Pancreas (tissue), 10 donors: ENCODE results near the gene SETBP1. TPM values are rescaled to one million over a fixed set of nuclear protein-coding genes. Genes with fewer than 3 reads are reported as not detected.

Source experiments
- ATAC-seq, 4 donors: fragments of 200-7000 bp; cut with Tn5 transposase; one replicate each; pipeline versions ENCODE4 v1.8.0 to v1.9.1; 2020; ENCODE audit warnings: mild to moderate bottlenecking in 4 of 4, moderate library complexity in 4 of 4
- DNase-seq, 6 donors: peaks; one replicate each; pipeline ENCODE4 v3.0.0-alpha.2; 2020
- FAIRE-seq: peaks from 2 replicates; lab custom pipeline; 2012; peaks lifted over from hg19 to GRCh38; lab: Jason Lieb, UNC
- H3K27ac ChIP-seq, 4 donors: fragments of 200-600 bp; sonication (generic); 1 replicate in 3 of 4; 2 replicates in 1 of 4; pipeline versions ENCODE4 v1.5.0 to v1.8.0; 2020
- H3K27me3 ChIP-seq, 4 donors: fragments of 200-600 bp; one replicate each; pipeline ENCODE4 v1.8.0; 2021
- H3K36me3 ChIP-seq, 3 donors: fragments of 200-600 bp; sonication (generic) in 1 of 3; one replicate each; pipeline versions ENCODE4 v1.5.0 to v1.8.0; 2020 to 2021
- H3K4me1 ChIP-seq, 3 donors: fragments of 200-600 bp; one replicate each; pipeline ENCODE4 v1.8.0; 2021
- H3K4me3 ChIP-seq, 4 donors: fragments of 200-600 bp; sonication (generic) in 2 of 4; one replicate each; pipeline versions ENCODE4 v1.5.0 to v1.8.0; 2020 to 2021
- H3K9me3 ChIP-seq, 4 donors: fragments of 200-600 bp; one replicate each; pipeline ENCODE4 v1.8.0; 2021
- CTCF ChIP-seq, 4 donors: fragments of 200-600 bp; sonication (generic) in 3 of 4; IDR thresholded peaks; one replicate each; pipeline versions ENCODE4 v1.5.0 to v1.8.0; 2021; ENCODE audit warnings: antibody characterized with exemption in 4 of 4
- WGBS, 2 donors: extraction: QIAGEN DNeasy Blood & Tissue Kit; methylation state at CpG; one replicate each; pipeline ENCODE4 v1.1.7; 2013; 5-methylcytosine and 5-hydroxymethylcytosine counted together
- intact Hi-C, 3 donors: fragments of 100-400 bp; cut with DNase I; formaldehyde crosslinking; loops; one replicate each; pipeline versions ENCODE4 v1.11.1 to v1.14.2; 2022
- polyA plus RNA-seq, 2 donors: library from polyadenylated mRNA; stranded (reverse); fragments of 200-250 nt; gene quantifications; one replicate each; pipeline ENCODE4 v1.2.3, GENCODE V29; 2013
- total RNA-seq, 6 donors: library from RNA; stranded (reverse); fragmentation: NEBNext Ultra II Directional in 4 of 6; extraction: Animal tissue kit (Norgen Biotek cat#: 25700) in 4 of 6; gene quantifications; one replicate each; pipeline versions ENCODE4 v1.2.1 to v1.2.4, GENCODE V29; 2021 to 2023
- donor health status: healthy with polysubstance abuse.
- donor health status: DM: no; HTN: no; CAD: no; lungs with moderate emphysema.
- donor health status: DM: no; HTN: no; CAD: no.
- donor health status: control.
- donor health status: control.
- donor health status: Bipolar disorder and iron deficiency.
- donor health status: DM: yes; HTN: yes; CAD: no.
- donor health status: DM: no; HTN: no; CAD: no.
- donor health status: DM: no; HTN: no; CAD: no.
- donor health status: DM: yes; HTN: yes; CAD: no.

SETBP1 gene
- total and polyA plus RNA-seq, 8 donors: 3.9 to 24.0 (median 18.1) TPM

DNA sequence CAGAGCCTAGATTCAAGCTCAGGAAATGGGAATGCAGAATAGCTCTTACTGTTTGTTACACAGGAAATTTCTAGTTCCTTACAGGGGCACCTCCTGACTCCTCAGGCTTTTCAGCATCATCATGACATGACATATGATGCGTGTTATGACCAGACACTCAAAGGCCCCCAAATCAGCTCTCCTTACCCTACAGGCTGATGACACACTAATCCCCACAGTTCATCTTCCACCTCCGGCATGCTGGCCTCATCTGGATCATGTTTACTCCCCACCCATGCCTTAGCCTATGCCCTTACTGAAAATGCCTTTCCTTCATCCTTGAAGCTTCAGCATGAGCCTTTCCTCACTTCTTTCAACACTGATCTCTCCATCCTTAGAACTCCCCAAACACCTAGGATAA is 356.9 kb downstream of the SETBP1 start:
- DNase-seq (no peak), ATAC-seq (no peak), FAIRE-seq (no peak)
- no peak for TF ChIP-seq CTCF (IDR thresholded peaks at IDR 0.05)
- H3K9me3 ChIP-seq: no peaks in the 10 kb centered on the region
- H3K27me3 ChIP-seq: no peaks in the 10 kb centered on the region
- 95 to 100% methylated on average over 2 of the region's 2 CpGs for WGBS, 2 donors
- intact Hi-C loops: no loop called here
- no peak overlapping the region for H3K4me3 ChIP-seq
- H3K27ac ChIP-seq: no peak overlapping the region
- H3K36me3 ChIP-seq: no peaks in the 10 kb centered on the region
- no peaks in the 10 kb centered on the region for H3K4me1 ChIP-seq

- Histone ChIP-seq H3K4me3 (no peak overlapping the region), H3K9me3 (no peaks in the 10 kb centered on the region), H3K27ac (no peak overlapping the region), H3K27me3 (no peaks in the 10 kb centered on the region), H3K4me1 (no peaks in the 10 kb centered on the region), H3K36me3 (no peaks in the 10 kb centered on the region)
- TF ChIP-seq CTCF (IDR thresholded peaks at IDR 0.05): no peak
- FAIRE-seq: no peak
- 79 to 94% methylated on average over 5 of the region's 5 CpGs for WGBS, 2 donors
- no peak for DNase-seq
- intact Hi-C loops: no loop called here
- no peak for ATAC-seq
Observed at GRCh38 chr18:45039376-45039775, 358.7 kb downstream of the SETBP1 start.

DNA sequence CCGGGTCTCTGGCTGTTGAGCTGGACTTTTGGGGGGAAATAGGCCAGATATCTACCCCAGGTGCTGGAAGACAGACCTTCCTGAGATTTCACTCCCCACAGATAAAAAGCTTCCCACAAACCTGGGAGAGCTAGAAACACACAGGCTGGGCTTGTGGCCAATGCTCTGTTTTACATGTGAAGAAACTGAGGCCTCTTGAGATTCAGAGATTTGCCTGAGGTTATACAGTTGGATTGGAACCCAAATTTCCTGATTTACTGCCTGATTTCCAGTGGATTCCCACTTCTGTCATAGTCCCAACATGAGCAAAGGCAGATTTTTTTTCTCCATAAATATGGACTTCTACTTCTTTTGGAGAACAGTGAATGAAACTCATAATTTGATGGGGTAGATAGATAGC is 360.2 kb downstream of the SETBP1 start:
- intact Hi-C loops: no loop called here
- Histone ChIP-seq H3K9me3 (no peaks in the 10 kb centered on the region), H3K4me1 (no peaks in the 10 kb centered on the region), H3K27me3 (no peaks in the 10 kb centered on the region), H3K27ac (no peak overlapping the region), H3K36me3 (no peaks in the 10 kb centered on the region), H3K4me3 (no peak overlapping the region)
- FAIRE-seq (no peak), DNase-seq (no peak), ATAC-seq (no peak)
- TF ChIP-seq CTCF (IDR thresholded peaks at IDR 0.05): no peak
- WGBS, 2 donors: 92 to 94% methylated on average over 1 of the region's 1 CpG

DNA sequence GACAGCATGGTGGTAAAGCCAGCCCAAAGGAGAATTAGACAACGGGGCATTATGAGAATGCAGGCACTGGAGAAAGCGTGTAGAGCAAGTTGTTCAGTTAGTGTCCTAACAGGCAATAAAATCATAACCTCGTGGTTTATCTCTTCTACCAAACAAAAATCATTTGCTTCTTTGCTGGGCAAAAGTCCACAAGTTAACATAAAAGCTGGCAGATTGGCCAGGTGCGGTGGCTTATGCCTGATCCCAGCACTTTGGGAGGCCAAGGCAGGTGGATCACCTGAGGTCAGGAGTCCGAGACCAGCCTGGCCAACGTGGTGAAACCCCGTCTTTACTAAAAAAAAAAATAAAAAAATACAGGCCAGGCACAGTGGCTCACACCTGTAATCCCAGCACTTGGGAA is 364.1 kb downstream of the SETBP1 start:
- H3K27ac ChIP-seq: no peak overlapping the region
- no peak for TF ChIP-seq CTCF (IDR thresholded peaks at IDR 0.05)
- H3K27me3 ChIP-seq: no peaks in the 10 kb centered on the region
- intact Hi-C loops: no loop called here
- no peaks in the 10 kb centered on the region for H3K9me3 ChIP-seq
- no peaks in the 10 kb centered on the region for H3K4me1 ChIP-seq
- ATAC-seq (no peak), DNase-seq (no peak), FAIRE-seq (no peak)
- no peak overlapping the region for H3K4me3 ChIP-seq
- 73 to 78% methylated on average over 7 of the region's 7 CpGs for WGBS, 2 donors
- H3K36me3 ChIP-seq: no peaks in the 10 kb centered on the region

GRCh38 chr18:45046228-45046627 is 365.5 kb downstream of the SETBP1 start:
- WGBS, 2 donors: 77 to 80% methylated on average over 3 of the region's 3 CpGs
- DNase-seq: no peak
- Histone ChIP-seq H3K36me3 (no peaks in the 10 kb centered on the region), H3K4me1 (no peaks in the 10 kb centered on the region), H3K27me3 (no peaks in the 10 kb centered on the region), H3K27ac (no peak overlapping the region), H3K4me3 (no peak overlapping the region), H3K9me3 (no peaks in the 10 kb centered on the region)
- intact Hi-C loops: no loop called here
- ATAC-seq: no peak
- TF ChIP-seq CTCF (IDR thresholded peaks at IDR 0.05): no peak
- no peak for FAIRE-seq
